Chondrocyte (in vitro differentiated cells): ENCODE data around the gene TRABD2B. TPM values are rescaled to one million over a fixed set of nuclear protein-coding genes. Genes with fewer than 3 reads are reported as not detected.

ENCODE experiments used
- DNase-seq: peaks from one replicate; pipeline ENCODE4 v3.0.0; 2021; ENCODE audit warnings: mixed read lengths, low spot score
- H3K27ac Mint-ChIP-seq: one replicate; pipeline ENCODE4 v1.8.0; 2021; ENCODE audit warnings: mild to moderate bottlenecking, moderate library complexity, mixed read lengths; ENCODE audit not compliant: unreplicated experiment
- H3K27me3 Mint-ChIP-seq: 2 replicates; pipeline ENCODE4 v1.8.0; 2021; ENCODE audit warnings: low read depth, mixed read lengths
- H3K36me3 Mint-ChIP-seq: 2 replicates; pipeline ENCODE4 v1.8.0; 2021; ENCODE audit warnings: low read depth, mixed read lengths
- H3K4me1 Mint-ChIP-seq: 2 replicates; pipeline ENCODE4 v1.8.0; 2021; ENCODE audit warnings: low read depth, mild to moderate bottlenecking, mixed read lengths
- H3K4me3 Mint-ChIP-seq: one replicate; pipeline ENCODE4 v1.8.0; 2021; ENCODE audit warnings: mild to moderate bottlenecking, moderate library complexity, mixed read lengths; ENCODE audit not compliant: unreplicated experiment
- H3K9me3 Mint-ChIP-seq: 2 replicates; pipeline ENCODE4 v1.8.0; 2021; ENCODE audit warnings: low read depth, mixed read lengths
- CTCF ChIP-seq: fragments of 200-600 bp; sonication (generic); IDR thresholded peaks from 2 replicates; pipeline ENCODE4 v1.5.0; 2021; ENCODE audit warnings: antibody characterized with exemption, mild to moderate bottlenecking, moderate library complexity
- total RNA-seq: library from RNA; stranded (reverse); gene quantifications from 3 replicates; pipeline ENCODE4 v1.2.1, GENCODE V29; 2021

Gene TRABD2B
- total RNA-seq, 1 donor from 2014 or later, result 0.90 TPM

- TF ChIP-seq CTCF, result no peak
- no peak for DNase-seq
- H3K36me3 Mint-ChIP-seq, result peaks cover 5% of the 10 kb centered on the region
- no peak overlapping the region for H3K4me3 Mint-ChIP-seq
- peak overlapping the region; percentile 71 for H3K27ac Mint-ChIP-seq
- H3K9me3 Mint-ChIP-seq, result peaks cover 8% of the 10 kb centered on the region
- H3K27me3 Mint-ChIP-seq, result peaks cover 16% of the 10 kb centered on the region
- H3K4me1 Mint-ChIP-seq, result peaks cover 37% of the 10 kb centered on the region
These were observed 166.4 kb downstream of the TRABD2B start for GRCh38 chr1:47830641-47831333.

GRCh38 chr1:47830021-47830420, 167.2 kb downstream of the TRABD2B start:
- peaks cover 37% of the 10 kb centered on the region for H3K4me1 Mint-ChIP-seq
- peaks cover under 1% of the 10 kb centered on the region for H3K9me3 Mint-ChIP-seq
- peak overlapping the region; percentile 6 for H3K27ac Mint-ChIP-seq
- DNase-seq, result peak; percentile 62
- H3K27me3 Mint-ChIP-seq, result peaks cover 20% of the 10 kb centered on the region
- TF ChIP-seq CTCF, result no peak
- H3K36me3 Mint-ChIP-seq, result no peaks in the 10 kb centered on the region
- no peak overlapping the region for H3K4me3 Mint-ChIP-seq

- Mint-ChIP-seq H3K36me3 (no peaks in the 10 kb centered on the region), H3K9me3 (no peaks in the 10 kb centered on the region), H3K27me3 (peaks cover 20% of the 10 kb centered on the region), H3K4me1 (peaks cover 37% of the 10 kb centered on the region), H3K27ac (no peak overlapping the region), H3K4me3 (no peak overlapping the region)
- no peak for DNase-seq
- no peak for TF ChIP-seq CTCF
These were observed 168.2 kb downstream of the TRABD2B start for GRCh38 chr1:47828978-47829377.

GRCh38 chr1:47827109-47827508, 170.1 kb downstream of the TRABD2B start:
- DNase-seq, result no peak
- TF ChIP-seq CTCF, result no peak
- H3K36me3 Mint-ChIP-seq, result no peaks in the 10 kb centered on the region
- H3K9me3 Mint-ChIP-seq, result no peaks in the 10 kb centered on the region
- no peak overlapping the region for H3K27ac Mint-ChIP-seq
- peaks cover 41% of the 10 kb centered on the region for H3K4me1 Mint-ChIP-seq
- H3K27me3 Mint-ChIP-seq, result peaks cover 11% of the 10 kb centered on the region
- H3K4me3 Mint-ChIP-seq, result no peak overlapping the region

- H3K36me3 Mint-ChIP-seq, result no peaks in the 10 kb centered on the region
- no peak overlapping the region for H3K4me3 Mint-ChIP-seq
- H3K9me3 Mint-ChIP-seq, result no peaks in the 10 kb centered on the region
- peaks cover 21% of the 10 kb centered on the region for H3K4me1 Mint-ChIP-seq
- no peak for TF ChIP-seq CTCF
- H3K27ac Mint-ChIP-seq, result no peak overlapping the region
- DNase-seq, result no peak
- peaks cover 12% of the 10 kb centered on the region for H3K27me3 Mint-ChIP-seq
These were observed 172.5 kb downstream of the TRABD2B start for GRCh38 chr1:47824716-47825115.
